Measurements from ENCODE around the gene DOCK9.

GRCh38 chr13:98874029-98874397 lies 103.9 kb downstream of the DOCK9 start:
- TF ChIP-seq EZH2 (IDR thresholded peaks at IDR 0.05; ENCODE audit: borderline replicate concordance) (no peak), CTCF (IDR thresholded peaks at IDR 0.05; ENCODE audit: poor library complexity) (no peak), EZH2phosphoT487 (IDR thresholded peaks at IDR 0.05; ENCODE audit: low read depth, severe bottlenecking, unreplicated experiment) (no peak)

Measured in hepatocyte (in vitro differentiated cells).